Omental fat pad (tissue), 4 donors: ENCODE measurements around the gene LIPC. TPM values are rescaled to one million over a fixed set of nuclear protein-coding genes. Genes with fewer than 3 reads are reported as not detected.

ENCODE experiments used
- ATAC-seq: fragments of 150-250 bp; one replicate; pipeline ENCODE4 v1.9.1; 2016; ENCODE audit warnings: mild to moderate bottlenecking, moderate library complexity; ENCODE audit not compliant: low FRiP score
- DNase-seq: peaks from one replicate; pipeline ENCODE4 v3.0.0-alpha.2; 2019; ENCODE audit warnings: low spot score
- CTCF ChIP-seq, 3 donors: fragments of 450-650 bp; IDR thresholded peaks; one replicate each; pipeline ENCODE4 v1.5.1; 2016 to 2017; ENCODE audit warnings: antibody characterized with exemption in 3 of 3, mild to moderate bottlenecking in 3 of 3, moderate library complexity in 2 of 3
- total RNA-seq, 4 donors: library from RNA; depleted of rRNA; stranded (reverse); fragments of >200 nt; gene quantifications; one replicate each; pipeline ENCODE4 v1.1.0, GENCODE V29; 2016

Gene LIPC
- total RNA-seq, 4 donors from 2014 or later: 0.46 TPM; not detected in 3

DNA sequence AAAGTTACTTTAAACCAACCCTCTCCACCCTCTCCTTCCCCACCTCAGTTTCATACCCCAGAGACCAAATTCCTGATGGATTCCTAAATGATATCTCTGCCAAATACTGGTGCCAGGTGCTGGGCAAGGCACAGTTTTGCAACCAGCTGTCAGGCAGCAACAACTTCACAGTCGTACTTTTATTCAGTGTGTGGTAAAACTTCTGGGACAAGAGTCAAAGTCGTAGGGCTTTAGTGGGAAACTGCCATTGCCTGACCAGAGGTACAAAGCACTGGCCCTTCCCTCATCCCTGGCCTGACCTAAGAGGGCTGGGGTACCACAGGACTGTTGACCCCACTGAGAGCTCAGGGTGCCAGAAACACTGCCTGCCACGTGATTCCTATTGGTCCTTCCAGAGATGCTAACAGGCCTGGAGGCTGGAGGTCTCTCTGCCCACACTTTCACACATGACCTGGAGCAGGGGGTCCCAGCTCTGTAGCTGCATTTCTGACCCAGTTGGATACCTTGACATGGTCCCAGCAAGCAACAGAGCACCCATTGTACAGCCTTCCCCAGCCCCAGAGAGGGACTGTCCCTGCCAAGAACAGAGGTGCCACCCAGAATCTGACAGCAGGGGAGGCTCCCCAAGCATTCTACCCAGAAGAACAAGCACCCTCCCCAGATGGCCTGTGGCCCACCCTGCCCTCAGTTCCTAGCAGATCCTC, 59.9 kb downstream of the LIPC start:
- no peak for TF ChIP-seq CTCF (IDR thresholded peaks at IDR 0.05)
- no peak for ATAC-seq

GRCh38 chr15:58492661-58493397, 61.0 kb downstream of the LIPC start:
- ATAC-seq (no peak), DNase-seq (no peak)
- TF ChIP-seq CTCF (IDR thresholded peaks at IDR 0.05): no peak

More for the DNA sequence above, 59.9 kb downstream of the LIPC start:
- DNase-seq: no peak

- TF ChIP-seq CTCF (IDR thresholded peaks at IDR 0.05): no peak
- ATAC-seq: no peak
- DNase-seq: no peak
Measured at GRCh38 chr15:58494567-58494966, 62.8 kb downstream of the LIPC start.

DNA sequence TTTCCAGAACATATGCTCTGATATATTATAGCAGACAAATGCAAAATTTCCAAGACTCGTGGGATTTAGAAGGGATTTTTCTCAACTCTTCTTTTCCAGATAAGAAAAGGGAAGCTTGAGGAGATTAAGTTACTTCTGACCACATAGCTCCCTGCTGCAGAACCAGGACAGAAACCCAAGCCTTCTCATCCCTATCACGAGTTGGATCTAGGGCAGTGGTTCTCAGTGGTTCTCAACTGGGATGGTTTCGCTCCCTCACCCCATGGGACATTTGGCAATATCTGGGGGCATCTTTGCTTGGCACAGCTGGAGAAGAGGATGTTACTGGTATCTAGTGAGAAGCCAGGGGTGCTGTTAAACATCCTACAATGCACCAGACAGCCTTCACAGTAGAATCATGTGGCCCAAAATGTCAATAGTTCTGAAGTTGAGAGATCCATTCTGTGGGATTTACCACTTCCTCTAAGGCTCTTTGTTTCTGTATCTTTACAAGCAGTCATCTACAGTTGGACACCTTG, 64.2 kb downstream of the LIPC start:
- DNase-seq (no peak), ATAC-seq (no peak)
- no peak for TF ChIP-seq CTCF (IDR thresholded peaks at IDR 0.05)

GRCh38 chr15:58497046-58497785, 65.4 kb downstream of the LIPC start:
- no peak for TF ChIP-seq CTCF (IDR thresholded peaks at IDR 0.05)
- ATAC-seq (no peak), DNase-seq (no peak)

GRCh38 chr15:58498821-58499580, 67.2 kb downstream of the LIPC start:
- TF ChIP-seq CTCF (IDR thresholded peaks at IDR 0.05): no peak
- ATAC-seq (no peak), DNase-seq (no peak)
